Motor neuron (in vitro differentiated cells): ENCODE results near the gene HSF2BP. TPM values are rescaled to one million over a fixed set of nuclear protein-coding genes. Genes with fewer than 3 reads are reported as not detected.
"Not testable (repeated sequence)": the region's sequence is repeated elsewhere in the genome, so short reads cannot be mapped to it uniquely, and the experiment has no call there.

ENCODE experiments used
- ATAC-seq, 8 experiments: fragments of 200-7000 bp; cut with Tn5 transposase; replicated peaks in 6 of 8; 2 replicates each; pipeline ENCODE4 v1.8.0; 2021; ENCODE audit warnings: mild to moderate bottlenecking in 8 of 8, moderate library complexity in 8 of 8
- H3K27ac ChIP-seq, 2 donors: fragments of 250-450 bp; sonication (Bioruptor Pico); 2 replicates each; pipeline ENCODE4 v1.9.0; 2021; ENCODE audit warnings: antibody characterized with exemption in 2 of 2, mild to moderate bottlenecking in 2 of 2, moderate library complexity in 1 of 2
- H3K4me1 ChIP-seq, 2 donors: fragments of 250-450 bp; sonication (Bioruptor Pico); replicated peaks in 1 of 2; 2 replicates each; pipeline ENCODE4 v1.6.1; 2021; ENCODE audit warnings: antibody characterized with exemption in 2 of 2, mild to moderate bottlenecking in 2 of 2, moderate library complexity in 1 of 2
- H3K4me3 ChIP-seq, 5 donors: fragments of 250-450 bp; sonication (Bioruptor Pico); 2 replicates each; pipeline ENCODE4 v1.9.0; 2021; ENCODE audit warnings: antibody characterized with exemption in 5 of 5, mild to moderate bottlenecking in 5 of 5, moderate library complexity in 4 of 5
- WGBS, 10 experiments: fragments of 450-650 bp; shearing (Covaris generic); methylation state at CpG; one replicate each; pipeline ENCODE4 v1.0.0; 2022; 5-methylcytosine and 5-hydroxymethylcytosine counted together
- in situ Hi-C, 9 experiments: fragments of 400-800 bp; cut with MboI; loops; one replicate each; pipeline ENCODE4 v1.15.0; 2021; ENCODE audit warnings: low sequenced_read_pairs in 9 of 9, low pct_unique_long_range_greater_than_20kb in 2 of 9; ENCODE audit not compliant: unreplicated experiment in 9 of 9
- total RNA-seq, 8 experiments: library from RNA; unstranded; fragments of 300-600 nt; gene quantifications; 2 replicates each; pipeline versions ENCODE4 v1.2.3 to v1.2.4, GENCODE V29; 2022

Gene HSF2BP
- 1 to 10 TPM in 6 of 8 experiments, under 1 TPM in 2; 0.71 to 2.0 (median 1.1) TPM for total RNA-seq

GRCh38 chr21:43659136-43660000 is at the start of gene HSF2BP, which contains the start of gene RRP1B:
Gene HSF2BP (minus strand): TSS chr21:43659488. CDS start chr21:43658096, 1,392 bp downstream.
Gene RRP1B (plus strand): TSS chr21:43659560. CDS start chr21:43659665, 105 bp downstream.
- Histone ChIP-seq H3K4me1 (peaks cover 9 to 15% of the 10 kb centered on the region in 2 donors), H3K4me3 (peak within 1 kb of the TSS; percentile 61 to 98 (median 96)), H3K27ac (peak within 1 kb of the TSS; percentile 91 to 95)
- peak; percentile 91 to 97 (median 96) for ATAC-seq
- 2 to 77% (median 21%) methylated on average over 7 to 38 of the region's 92 CpGs; no CpG with 5 or more reads in 5 of the 10 experiments for WGBS, 10 experiments
- in situ Hi-C loops, result no loop called here

- 60 to 100% (median 83%) methylated on average over 1 to 13 of the region's 13 CpGs; no CpG with 5 or more reads in 1 of the 10 experiments for WGBS, 10 experiments
- Histone ChIP-seq H3K4me3 (no peak overlapping the region), H3K4me1 (peaks cover 0 to under 1% of the 10 kb centered on the region in 2 donors), H3K27ac (no peak overlapping the region)
- no peak for ATAC-seq
- in situ Hi-C loops, result no loop called here
Observed at GRCh38 chr21:43708745-43709381, 49.6 kb upstream of the HSF2BP start.

GRCh38 chr21:43707462-43707861 is 48.2 kb upstream of the HSF2BP start:
- H3K4me3 ChIP-seq, result no peak overlapping the region
- ATAC-seq, result no peak
- no peak overlapping the region for H3K27ac ChIP-seq
- peaks cover 8 to 13% of the 10 kb centered on the region in 2 donors for H3K4me1 ChIP-seq
- 95 to 100% (median 100%) methylated on average over 3 to 5 of the region's 9 CpGs; no CpG with 5 or more reads in 5 of the 10 experiments for WGBS, 10 experiments
- in situ Hi-C loops, result no loop called here

DNA sequence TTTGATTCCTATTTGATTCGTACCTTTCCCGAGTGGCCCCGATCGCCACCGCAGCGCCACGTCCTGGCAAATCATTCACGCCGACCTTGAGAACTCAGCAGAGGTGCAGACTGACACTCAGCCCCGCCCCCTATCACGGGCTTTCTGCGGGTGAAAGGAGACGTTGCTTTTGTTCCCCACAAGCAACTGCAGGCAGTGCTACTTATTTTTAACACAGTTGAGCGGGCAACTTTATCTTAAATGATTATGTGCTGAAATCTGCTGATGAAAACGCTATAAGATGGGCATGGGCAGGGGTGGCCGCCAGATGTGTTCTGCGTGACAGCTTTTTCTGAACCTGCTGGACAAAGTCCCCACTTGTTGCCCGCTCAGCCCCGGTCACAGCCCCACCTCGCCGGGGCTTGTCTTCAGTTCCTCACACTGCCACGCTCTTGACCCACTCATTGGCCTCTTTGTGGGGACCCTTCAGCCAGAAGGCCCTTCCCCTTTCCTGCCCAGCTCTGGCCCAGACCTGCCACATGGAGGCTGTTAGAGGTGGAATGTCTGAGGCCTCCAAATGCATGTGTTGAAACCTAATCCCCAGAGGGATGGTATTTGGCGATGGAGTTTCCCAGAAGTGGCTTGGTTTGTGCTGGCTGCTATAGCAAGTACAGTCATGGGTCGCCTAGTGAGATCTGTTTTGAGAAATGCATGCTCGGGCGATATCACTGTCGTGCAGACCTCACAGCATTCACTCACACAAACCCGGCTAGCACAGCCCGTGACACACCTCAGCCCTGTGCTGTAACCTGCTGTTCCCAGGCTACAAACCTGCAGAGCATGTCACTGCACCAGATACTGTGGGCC is 44.0 kb upstream of the HSF2BP start:
- in situ Hi-C loops, result no loop called here
- Histone ChIP-seq H3K4me3 (no peak overlapping the region), H3K27ac (peak overlapping the region in 1 of 2 donors; percentile 31), H3K4me1 (peaks cover 16 to 20% of the 10 kb centered on the region in 2 donors)
- ATAC-seq, result peak; percentile 64 to 93 (median 72)
- WGBS, 10 experiments, result 0 to 68% (median 32%) methylated on average over 2 to 23 of the region's 29 CpGs; no CpG with 5 or more reads in 2 of the 10 experiments

DNA sequence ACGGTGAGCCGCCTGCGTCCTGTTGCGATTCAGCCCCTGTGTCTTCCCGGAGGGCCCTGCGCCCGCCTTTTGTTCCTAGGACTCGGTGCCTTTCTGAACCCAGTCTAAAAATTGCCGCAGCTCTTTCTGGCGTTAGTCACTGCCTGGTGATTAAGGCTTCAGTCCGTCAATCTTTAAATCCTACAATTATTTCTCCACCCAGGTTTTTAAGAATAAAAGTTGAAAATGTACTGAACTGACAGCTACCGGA is 43.4 kb upstream of the HSF2BP start:
- ATAC-seq, result peak in 4 of 8 experiments; percentile 5 to 34 (median 21)

GRCh38 chr21:43701936-43702784 is 42.9 kb upstream of the HSF2BP start:
- H3K4me1 ChIP-seq, result peaks cover 16 to 20% of the 10 kb centered on the region in 2 donors
- H3K4me3 ChIP-seq, result no peak overlapping the region
- ATAC-seq, result peak in 4 of 8 experiments; percentile 4 to 25 (median 9)
- no peak overlapping the region for H3K27ac ChIP-seq
- WGBS, 10 experiments, result 63 to 90% (median 89%) methylated on average over 1 to 7 of the region's 29 CpGs; no CpG with 5 or more reads in 7 of the 10 experiments
- in situ Hi-C loops, result no loop called here

More for the DNA sequence above, 43.4 kb upstream of the HSF2BP start:
- in situ Hi-C loops, result no loop called here
- Histone ChIP-seq H3K4me1 (peaks cover 16 to 20% of the 10 kb centered on the region in 2 donors), H3K27ac (no peak overlapping the region), H3K4me3 (no peak overlapping the region)
- 20 to 81% (median 55%) methylated on average over 1 to 12 of the region's 12 CpGs; no CpG with 5 or more reads in 4 of the 10 experiments for WGBS, 10 experiments

DNA sequence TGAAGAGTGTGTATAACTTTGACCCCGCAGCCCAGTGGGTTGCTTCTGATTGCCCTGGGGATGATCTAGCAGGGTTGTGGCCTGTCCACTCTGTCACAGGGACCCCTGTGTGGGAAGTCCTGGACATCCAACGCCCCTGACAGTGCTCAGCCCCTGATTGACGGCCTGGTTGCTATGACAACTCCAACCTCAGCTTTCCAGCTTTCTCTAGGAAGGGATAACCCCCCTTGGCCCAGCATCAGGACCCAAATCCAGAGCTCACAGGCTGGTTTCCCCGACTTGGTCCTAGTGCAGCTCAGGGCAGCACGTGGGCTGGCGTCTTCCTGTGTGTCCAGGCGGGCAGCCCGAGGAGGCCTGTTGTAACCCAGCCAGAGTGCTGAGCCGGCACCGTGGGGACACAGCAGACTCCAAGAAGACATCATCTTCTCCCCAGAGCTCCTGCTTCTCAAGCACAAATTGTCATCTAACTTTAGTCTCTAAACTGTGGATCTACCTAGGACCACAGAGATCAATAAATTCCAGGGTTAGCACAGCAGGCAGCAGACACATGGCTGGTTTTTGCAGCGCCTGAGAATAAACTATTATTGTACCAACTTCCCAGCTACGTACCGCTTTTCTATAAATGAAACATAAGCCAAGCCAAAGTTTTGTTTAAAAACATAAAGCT is 40.8 kb upstream of the HSF2BP start:
- in situ Hi-C loops, result loop anchor here in 1 of 9 experiments (25.0 kb wide), 1 partner anchor 87 kb away; the partner anchor contains the start of genes CSTB and RRP1
- Histone ChIP-seq H3K27ac (no peak overlapping the region), H3K4me1 (peaks cover 16 to 20% of the 10 kb centered on the region in 2 donors), H3K4me3 (no peak overlapping the region)
- 64 to 94% (median 82%) methylated on average over 1 to 11 of the region's 13 CpGs; no CpG with 5 or more reads in 3 of the 10 experiments for WGBS, 10 experiments
- peak in 3 of 8 experiments; percentile 3 to 19 (median 7) for ATAC-seq

GRCh38 chr21:43699492-43699777 is 40.1 kb upstream of the HSF2BP start:
- H3K4me1 ChIP-seq, result peaks cover 16 to 20% of the 10 kb centered on the region in 2 donors
- not testable (repeated sequence) for H3K4me3 ChIP-seq, ATAC-seq, H3K27ac ChIP-seq
- in situ Hi-C loops, result loop anchor here in 1 of 9 experiments (25.0 kb wide), 1 partner anchor 88 kb away; the partner anchor contains the start of genes CSTB and RRP1
- 81 to 100% (median 94%) methylated on average over 1 to 4 of the region's 5 CpGs; no CpG with 5 or more reads in 3 of the 10 experiments for WGBS, 10 experiments

- in situ Hi-C loops, result loop anchor here in 1 of 9 experiments (25.0 kb wide), 1 partner anchor 89 kb away; the partner anchor contains the start of genes CSTB and RRP1
- ATAC-seq, result no peak
- WGBS, 10 experiments, result 61 to 100% (median 83%) methylated on average over 1 to 8 of the region's 11 CpGs; no CpG with 5 or more reads in 2 of the 10 experiments
Observed at GRCh38 chr21:43697758-43698643, 38.7 kb upstream of the HSF2BP start.

GRCh38 chr21:43696214-43696613 is 36.9 kb upstream of the HSF2BP start:
- ATAC-seq, result no peak
- in situ Hi-C loops, result loop anchor here in 1 of 9 experiments (25.0 kb wide), 1 partner anchor 91 kb away; the partner anchor contains the start of genes CSTB and RRP1
- Histone ChIP-seq H3K4me1 (peaks cover 5 to 6% of the 10 kb centered on the region in 2 donors), H3K4me3 (no peak overlapping the region), H3K27ac (no peak overlapping the region)
- 88 to 100% (median 94%) methylated on average over 2 to 6 of the region's 17 CpGs; no CpG with 5 or more reads in 1 of the 10 experiments for WGBS, 10 experiments

More at GRCh38 chr21:43697758-43698643, 38.7 kb upstream of the HSF2BP start:
- H3K4me3 ChIP-seq, result no peak overlapping the region
- H3K27ac ChIP-seq, result no peak overlapping the region
- peaks cover 13% of the 10 kb centered on the region in 2 donors for H3K4me1 ChIP-seq
